HG03135 (cell line): Measurements from ENCODE around the gene TLN1.

Experiments
- ATAC-seq: cut with Tn5 transposase; IDR thresholded peaks from one replicate; pipeline ENCODE4 v1.9.1; 2021; ENCODE audit warnings: mild to moderate bottlenecking, moderate library complexity; ENCODE audit not compliant: unreplicated experiment

TLN1 gene

DNA sequence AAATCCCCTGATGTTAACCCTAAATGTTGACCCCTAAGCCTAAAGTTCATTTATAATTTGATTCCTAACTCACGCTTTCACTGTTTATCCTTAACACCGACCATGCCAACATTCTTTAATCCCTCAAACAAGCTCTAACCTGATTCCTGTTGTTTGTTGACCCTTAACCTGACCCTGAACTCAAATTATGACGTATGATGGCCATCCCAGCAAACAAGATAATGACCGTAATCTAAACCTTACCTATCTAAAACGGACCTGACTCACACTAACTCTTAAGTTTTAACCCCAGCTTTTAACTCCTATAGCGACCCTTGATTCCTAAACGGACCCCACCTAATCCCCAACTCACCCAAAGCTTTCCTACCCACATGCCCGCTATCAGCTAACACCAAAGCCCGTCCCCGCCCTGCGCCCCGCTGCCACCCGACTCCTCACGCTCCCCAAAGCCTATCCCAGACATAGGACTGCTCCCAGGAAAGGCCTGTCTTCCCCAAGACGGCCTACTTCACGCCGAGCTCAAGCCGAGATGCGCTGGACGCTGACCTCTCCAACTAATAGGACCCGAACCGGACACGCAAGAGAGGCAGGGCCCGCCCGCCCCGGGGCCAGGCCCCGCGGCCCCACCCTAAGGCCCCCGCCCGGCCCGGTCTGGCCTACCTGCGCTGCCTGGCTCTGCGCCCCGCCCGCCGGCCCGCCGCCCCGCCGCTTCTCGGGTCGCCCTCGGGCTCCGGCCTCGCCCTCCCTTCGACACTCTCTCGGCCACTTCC is 395 bp downstream of the TLN1 start:
- ATAC-seq: no peak

DNA sequence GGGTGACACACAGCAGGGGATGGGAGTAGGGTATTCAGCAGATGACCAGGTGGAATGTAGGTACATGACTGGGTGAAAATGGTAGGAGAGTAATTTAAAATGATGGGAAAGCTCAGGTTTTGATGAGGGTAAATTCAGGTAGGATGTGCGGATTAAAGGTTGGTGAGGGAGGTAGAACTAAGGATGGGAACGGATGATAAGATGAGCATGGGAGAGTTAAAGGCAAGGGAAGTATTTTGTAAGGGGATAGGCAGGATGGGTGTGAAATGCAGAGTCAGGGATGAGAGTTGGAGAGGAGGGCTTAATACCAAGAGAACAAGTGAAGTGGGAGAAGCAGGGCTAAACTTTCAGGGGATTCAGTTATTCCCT is 1.5 kb downstream of the TLN1 start:
- ATAC-seq: no peak

- ATAC-seq: no peak
These were observed 2.1 kb downstream of the TLN1 start for GRCh38 chr9:35729700-35730485.

- no peak for ATAC-seq
These were observed 2.9 kb downstream of the TLN1 start for GRCh38 chr9:35729101-35729500.

- no peak for ATAC-seq
These were observed 3.7 kb downstream of the TLN1 start for GRCh38 chr9:35728041-35728971.

GRCh38 chr9:35727676-35728040 is 4.3 kb downstream of the TLN1 start:
- ATAC-seq: no peak

- no peak for ATAC-seq
These were observed 5.1 kb downstream of the TLN1 start for GRCh38 chr9:35726931-35727330.

DNA sequence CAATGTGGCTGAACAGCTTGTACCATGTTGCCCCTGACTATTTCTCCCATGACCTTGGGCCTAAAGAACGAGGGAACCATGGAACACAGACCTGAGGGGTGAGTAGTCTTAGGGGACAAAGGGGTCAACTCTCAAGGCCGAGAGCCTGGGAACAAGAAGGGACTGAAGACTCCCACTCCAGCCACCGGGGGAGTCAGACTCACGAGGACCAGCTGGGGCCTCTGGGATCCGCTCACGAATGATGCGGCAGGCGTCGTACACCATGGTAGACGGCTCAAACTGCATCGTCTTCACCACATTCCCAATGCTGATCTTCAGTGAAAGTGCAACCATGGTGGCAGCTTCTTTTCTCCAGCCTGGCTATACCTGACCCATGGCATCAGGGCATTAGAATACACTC is 6.6 kb downstream of the TLN1 start:
- no peak for ATAC-seq

- ATAC-seq: no peak
These were observed 8.1 kb downstream of the TLN1 start for GRCh38 chr9:35723908-35724307.

GRCh38 chr9:35723426-35723825 is 8.6 kb downstream of the TLN1 start:
- no peak for ATAC-seq

GRCh38 chr9:35719546-35719945 is 12.4 kb downstream of the TLN1 start:
- no peak for ATAC-seq

- no peak for ATAC-seq
These were observed 13.1 kb downstream of the TLN1 start for GRCh38 chr9:35718721-35719511.

DNA sequence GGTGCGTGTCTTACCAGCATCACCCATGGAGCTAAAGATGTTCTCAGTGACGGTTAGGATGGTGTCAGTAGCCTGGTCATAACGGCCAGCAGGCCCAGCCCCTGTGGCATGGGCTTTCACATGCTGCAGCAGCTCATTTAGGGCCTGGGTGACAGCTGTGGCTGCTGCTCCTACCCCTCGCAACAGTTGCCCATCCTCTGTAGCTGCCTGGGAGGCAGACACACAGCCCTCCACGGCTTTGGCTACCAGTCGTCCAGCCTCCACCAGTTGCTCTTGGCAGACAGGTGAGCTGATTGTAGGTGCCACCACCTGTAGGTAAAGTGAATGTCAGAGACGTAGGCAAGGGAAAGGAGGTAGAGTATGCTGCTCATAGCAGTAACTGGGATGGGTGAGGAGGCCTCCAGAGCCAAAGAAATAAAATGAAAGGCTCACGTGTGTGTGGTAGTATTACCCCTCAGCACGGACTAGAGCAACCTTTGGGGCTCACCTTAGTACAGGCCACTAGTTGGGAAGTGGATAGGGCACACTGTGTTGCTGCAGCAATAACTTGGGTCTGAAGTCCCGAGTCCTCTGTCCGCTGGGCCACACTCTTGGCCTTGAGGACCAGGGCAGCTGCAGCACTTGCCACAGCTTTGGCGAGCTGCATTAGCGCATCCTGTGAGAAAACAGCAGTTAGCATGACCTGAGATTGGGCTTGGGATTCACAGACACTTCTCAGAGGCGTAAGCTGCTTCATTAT is 14.7 kb downstream of the TLN1 start:
- no peak for ATAC-seq

DNA sequence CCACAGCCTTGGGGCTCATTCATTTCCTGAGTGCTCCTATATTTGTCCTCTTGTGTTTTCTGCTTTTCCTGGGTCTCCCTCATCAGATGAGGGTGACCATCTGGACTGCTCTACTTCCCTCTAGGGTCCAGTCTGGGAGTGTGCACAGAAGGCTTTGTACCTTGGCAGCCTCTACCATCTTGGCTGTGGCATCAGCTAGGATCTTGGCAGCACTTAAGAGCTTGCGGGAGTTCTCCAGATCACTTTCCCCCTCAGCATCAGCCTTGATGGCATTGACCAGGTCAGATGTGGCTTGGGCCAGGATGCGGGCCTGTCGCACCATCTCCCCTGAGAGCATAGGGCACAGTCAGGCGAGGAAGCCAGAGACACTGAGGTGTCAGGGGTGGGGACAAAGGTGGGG is 15.8 kb downstream of the TLN1 start:
- no peak for ATAC-seq

DNA sequence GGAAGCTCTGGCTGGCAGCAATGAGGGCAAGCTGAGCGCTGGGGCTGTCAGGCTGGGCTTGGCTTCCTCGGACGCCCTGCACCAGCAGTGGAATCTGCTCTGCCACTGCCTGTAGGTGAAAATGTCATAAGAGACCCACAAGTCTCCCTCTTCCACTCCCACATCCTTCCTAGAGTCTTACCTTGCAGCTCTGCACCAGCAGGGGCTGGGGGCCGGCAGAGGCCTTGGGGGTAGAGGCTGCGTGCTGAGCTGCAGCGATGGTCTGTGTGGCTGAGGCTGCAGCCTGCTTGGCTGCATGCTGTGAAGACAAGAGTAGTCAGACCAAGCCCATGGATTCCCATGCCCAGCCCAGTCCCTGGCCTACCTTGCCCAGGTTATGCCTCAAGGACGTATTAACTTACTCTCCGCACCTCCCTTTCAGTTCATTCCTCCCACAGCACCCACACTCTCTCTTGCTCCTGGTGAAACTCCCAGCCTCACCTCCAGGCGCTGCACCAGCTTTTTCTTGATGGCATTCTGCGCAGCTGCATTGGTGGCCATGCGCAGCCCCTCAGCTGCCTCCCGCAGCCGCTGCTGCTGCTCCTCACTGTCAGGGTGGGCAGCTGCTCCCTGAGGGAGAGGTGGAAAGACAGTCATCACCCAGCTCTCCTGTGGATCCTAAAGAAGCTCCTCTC is 17.3 kb downstream of the TLN1 start:
- ATAC-seq: no peak

DNA sequence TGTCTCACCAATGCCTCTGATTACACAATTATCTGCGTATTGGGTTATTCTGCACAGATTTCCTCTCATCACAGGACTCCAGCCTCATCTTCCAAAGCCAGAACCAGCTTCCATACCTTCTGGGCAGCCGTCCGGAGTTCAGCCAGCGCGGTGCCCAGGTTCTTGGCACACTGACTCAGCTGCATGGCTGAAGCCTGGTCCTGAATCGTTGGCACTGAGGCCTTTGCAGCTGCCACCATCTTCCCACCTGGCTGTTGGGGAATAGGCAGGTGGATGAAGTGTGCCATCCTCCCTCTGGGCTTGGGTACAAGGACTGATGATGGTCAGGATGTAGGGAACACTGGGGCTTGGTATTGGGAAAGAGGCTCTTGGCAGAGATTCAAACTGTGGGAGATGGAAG is 17.9 kb downstream of the TLN1 start:
- ATAC-seq: no peak

DNA sequence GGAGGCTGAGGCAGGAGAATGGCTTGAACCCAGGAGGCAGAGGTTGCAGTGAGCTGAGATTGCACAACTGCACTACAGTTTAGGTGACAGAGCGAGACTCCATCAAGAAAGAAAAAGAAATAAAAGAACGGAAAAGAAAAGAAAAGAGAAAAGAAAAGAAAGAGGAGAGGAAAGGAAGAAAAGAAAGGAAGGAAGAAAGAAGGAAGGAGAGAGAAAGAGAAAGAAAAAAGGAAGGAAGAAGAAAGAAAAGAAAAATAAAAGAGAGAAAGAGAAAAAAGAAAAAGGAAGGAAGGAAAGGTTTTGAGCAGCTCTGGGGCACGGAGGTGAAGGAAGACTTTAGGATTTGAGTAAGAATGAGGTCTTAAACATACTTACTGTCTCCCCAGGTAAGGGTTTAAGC is 18.4 kb downstream of the TLN1 start:
- ATAC-seq: no peak

DNA sequence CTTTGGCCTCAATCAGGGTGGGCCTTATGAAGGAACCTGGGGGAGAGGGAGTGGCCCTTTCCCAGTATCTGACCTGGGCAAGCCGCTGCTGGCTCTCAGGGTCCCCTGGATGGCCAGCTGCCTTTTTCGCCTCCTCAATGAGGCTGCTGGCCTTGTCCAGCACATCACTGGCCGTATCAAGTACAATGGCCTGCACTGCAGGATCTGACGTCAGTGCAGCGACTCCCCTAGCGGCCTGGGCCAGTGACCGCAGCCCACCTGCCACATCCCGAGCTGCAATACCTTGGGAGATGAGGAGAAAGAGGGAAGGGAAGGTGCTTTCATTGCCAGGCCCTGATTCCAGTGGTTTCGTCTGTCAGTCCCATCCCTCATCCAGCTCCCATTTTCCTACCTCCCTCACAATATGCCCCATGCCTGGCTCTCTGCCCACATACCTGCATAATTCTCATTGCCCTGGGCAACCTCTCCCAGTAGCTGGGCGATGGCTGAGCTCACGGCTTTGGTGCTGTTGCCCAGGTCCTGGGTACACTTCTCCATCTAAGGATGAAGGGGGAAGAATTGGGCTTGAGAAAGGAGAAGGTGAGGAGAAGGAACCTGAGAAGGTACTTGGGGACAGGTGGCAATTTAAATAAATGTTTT is 19.1 kb downstream of the TLN1 start:
- ATAC-seq: no peak
